Fibroblast of mammary gland (primary cell): Measurements from ENCODE around the gene ZNF625.
A peak's percentile ranks its signal among the peaks of the same experiment; 100 is the strongest.

Source experiments
- DNase-seq: peaks from one replicate; pipeline ENCODE4 v3.0.0-alpha.2; 2010; ENCODE audit warnings: low read depth
- H3K4me3 ChIP-seq: 2 replicates; pipeline ENCODE4 v1.5.1; 2011; ENCODE audit warnings: low read depth, mild to moderate bottlenecking, low read length, moderate library complexity; ENCODE audit not compliant: control insufficient read depth
- TF ChIP-seq, protein P1 (sequence below): conservative IDR thresholded peaks from 2 replicates; pipeline ENCODE4 v1.5.1; 2011; ENCODE audit warnings: low read depth, low read length, inconsistent platforms; ENCODE audit not compliant: control insufficient read depth, insufficient read depth

The ZNF625 gene

DNA sequence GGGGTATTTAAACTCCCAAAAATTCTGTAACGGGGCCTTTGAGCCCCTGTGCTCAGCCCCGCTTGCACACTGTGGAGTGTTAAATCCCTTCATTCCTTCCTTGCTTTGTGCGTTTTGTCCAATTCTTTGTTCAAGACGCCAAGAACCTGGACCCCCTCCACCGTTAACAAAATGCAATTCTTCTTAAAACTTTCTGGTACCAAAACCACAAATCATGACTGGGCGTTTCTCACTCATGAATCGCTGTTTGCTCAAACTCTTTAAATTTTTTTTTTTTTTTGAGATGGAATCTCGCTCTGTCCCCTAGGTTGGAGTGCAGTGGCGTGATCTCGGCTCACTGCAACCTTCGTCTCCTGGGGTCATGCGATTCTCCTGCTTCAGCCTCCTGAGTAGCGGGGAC lies 17.3 kb downstream of the ZNF625 start:
- TF ChIP-seq, protein P1, sequence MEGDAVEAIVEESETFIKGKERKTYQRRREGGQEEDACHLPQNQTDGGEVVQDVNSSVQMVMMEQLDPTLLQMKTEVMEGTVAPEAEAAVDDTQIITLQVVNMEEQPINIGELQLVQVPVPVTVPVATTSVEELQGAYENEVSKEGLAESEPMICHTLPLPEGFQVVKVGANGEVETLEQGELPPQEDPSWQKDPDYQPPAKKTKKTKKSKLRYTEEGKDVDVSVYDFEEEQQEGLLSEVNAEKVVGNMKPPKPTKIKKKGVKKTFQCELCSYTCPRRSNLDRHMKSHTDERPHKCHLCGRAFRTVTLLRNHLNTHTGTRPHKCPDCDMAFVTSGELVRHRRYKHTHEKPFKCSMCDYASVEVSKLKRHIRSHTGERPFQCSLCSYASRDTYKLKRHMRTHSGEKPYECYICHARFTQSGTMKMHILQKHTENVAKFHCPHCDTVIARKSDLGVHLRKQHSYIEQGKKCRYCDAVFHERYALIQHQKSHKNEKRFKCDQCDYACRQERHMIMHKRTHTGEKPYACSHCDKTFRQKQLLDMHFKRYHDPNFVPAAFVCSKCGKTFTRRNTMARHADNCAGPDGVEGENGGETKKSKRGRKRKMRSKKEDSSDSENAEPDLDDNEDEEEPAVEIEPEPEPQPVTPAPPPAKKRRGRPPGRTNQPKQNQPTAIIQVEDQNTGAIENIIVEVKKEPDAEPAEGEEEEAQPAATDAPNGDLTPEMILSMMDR, result no peak
- H3K4me3 ChIP-seq, result peak overlapping the region; percentile 66
- DNase-seq, result peak; percentile 11

DNA sequence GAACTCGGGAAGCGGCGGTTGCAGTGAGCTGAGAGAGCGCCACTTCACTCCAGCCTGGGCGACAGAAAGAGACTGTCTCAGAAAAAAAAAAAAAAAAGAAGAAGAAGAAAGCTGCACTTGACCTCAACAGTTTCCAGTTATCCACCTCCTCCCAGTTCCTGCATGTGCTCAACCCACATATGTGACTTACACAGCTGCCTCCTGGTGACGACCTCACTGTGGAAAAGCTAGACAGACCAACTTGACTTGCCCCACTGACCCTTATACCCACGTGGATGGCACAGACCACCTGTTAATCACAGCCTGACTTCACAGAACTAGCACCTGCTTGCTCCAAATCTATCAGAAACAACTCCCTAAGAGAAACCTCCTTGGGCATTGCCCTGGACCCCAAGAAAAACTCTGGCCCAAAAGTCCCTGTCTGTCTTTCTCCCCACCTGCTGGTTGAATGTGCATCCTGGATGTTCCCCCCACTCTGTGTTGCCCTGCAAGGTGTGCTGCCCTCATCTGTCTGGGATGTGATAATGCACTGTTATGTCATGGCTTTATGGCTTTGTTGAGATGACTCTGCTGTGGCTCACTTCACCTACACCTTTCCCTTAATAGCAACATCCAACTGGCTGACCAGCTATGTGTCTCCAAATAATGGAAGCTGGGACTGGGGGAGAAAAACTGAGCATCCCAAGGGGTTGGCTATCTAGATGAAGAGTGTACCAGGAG lies 19.2 kb downstream of the ZNF625 start:
- TF ChIP-seq, protein P1, result peak; percentile 12
- no peak overlapping the region for H3K4me3 ChIP-seq
- DNase-seq, result peak; percentile 16

DNA sequence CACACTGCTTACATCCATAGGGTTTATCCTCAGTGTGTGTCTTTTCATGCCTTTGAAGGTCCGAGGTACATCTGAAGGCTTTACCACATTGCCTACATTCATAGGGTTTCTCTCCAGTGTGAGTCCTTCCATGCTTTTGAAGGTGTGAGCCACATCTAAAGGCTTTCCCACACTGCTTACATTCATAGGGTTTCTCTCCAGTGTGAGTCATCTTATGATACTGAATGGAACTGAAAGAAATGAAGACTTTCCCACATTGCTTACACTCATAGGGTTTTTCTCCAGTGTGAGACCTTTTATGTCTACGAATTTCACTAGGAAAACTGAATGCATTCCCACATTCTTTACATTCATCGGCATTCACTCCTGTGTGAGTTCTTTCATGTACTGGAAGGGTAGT lies 23.5 kb downstream of the ZNF625 start:
- DNase-seq, result peak; percentile 24
- H3K4me3 ChIP-seq, result no peak overlapping the region
- TF ChIP-seq, protein P1, result no peak

DNA sequence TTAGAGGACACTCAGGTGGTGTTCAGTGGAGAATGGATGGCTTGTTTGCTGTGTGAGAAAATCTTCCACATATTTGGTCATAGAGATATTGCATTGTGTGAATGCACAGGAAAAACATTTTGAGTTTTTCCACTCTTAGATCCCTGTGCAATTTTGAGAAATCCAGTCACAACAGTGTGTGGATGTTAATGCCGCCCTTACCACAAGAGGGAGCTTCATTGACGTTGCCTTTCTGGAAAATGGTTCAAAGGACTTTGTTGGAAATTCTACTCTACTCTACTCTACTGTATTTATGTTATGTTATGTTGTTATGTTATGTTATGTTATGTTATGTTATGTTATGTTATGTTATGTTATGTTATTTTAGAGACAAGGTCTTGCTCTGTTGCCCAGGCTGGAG lies 29.8 kb downstream of the ZNF625 start:
- TF ChIP-seq, protein P1, result peak; percentile 47
- peak; percentile 11 for DNase-seq
- H3K4me3 ChIP-seq, result no peak overlapping the region

DNA sequence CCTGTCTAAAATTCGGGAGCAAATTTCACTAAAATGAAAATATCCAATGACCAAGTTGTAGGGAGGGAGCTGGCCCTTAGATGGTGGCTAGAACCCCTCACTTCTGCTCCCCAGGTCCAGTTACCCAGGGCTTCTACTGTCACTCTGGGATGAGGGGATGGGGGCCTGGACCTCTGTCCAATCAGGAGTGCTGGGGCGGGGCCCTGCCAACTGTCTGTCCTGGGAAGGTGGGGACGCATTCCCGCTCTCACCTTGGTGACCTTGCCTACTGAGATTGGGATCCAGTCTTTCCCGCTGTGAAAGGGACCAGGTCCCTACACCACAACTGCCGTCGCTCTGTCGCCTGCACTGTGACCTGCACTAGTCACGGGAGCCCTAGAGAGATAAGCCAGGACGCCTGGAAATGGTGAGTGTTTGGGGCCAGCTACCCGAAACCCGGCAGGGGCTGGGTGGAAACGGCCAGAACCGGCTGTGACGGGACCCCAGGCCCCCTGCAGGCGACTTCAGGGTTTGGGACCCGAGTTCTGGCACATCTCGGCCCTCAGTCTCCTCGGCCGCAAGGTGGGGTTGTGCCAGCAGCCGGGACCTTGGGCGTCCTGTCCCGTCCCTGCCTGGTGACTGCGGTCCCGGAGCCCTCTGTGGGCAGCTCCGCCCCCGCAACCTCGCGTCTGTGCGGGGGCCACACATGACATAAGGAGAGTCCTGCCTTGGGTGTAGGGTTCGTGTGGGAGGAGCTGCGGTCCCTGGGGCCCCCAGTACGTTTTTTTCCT lies 39.1 kb downstream of the ZNF625 start:
- TF ChIP-seq, protein P1, result no peak
- no peak for DNase-seq
- no peak overlapping the region for H3K4me3 ChIP-seq

DNA sequence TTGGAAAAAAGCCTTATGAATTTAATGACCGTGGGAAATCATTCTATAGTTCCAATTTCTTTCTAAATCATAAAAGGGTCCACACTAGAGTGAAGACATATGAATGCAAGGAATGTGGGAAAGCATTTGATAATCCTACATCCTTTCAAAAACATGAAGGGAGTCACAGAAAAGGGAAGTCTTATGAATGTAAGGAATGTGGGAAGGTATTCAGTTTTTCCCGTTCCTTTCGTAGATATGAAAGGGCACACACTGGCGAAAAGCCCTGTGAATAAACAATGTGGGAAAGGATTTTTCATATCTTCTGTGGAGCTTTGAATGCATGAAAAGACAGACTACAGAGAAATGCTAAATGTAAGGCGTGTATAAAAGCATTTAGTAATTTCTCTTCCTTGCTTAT lies 43.4 kb downstream of the ZNF625 start:
- H3K4me3 ChIP-seq, result no peak overlapping the region
- TF ChIP-seq, protein P1, result no peak

More for the DNA sequence above, 43.4 kb downstream of the ZNF625 start:
- DNase-seq, result no peak
